Fibroblast of skin of back (primary cell): ENCODE results near the gene FALEC.
A peak's percentile ranks its signal among the peaks of the same experiment; 100 is the strongest.
"Not testable (repeated sequence)": the region's sequence is repeated elsewhere in the genome, so short reads cannot be mapped to it uniquely, and the experiment has no call there.

ENCODE experiments used
- DNase-seq: peaks from one replicate; pipeline ENCODE4 v3.0.0-alpha.2; 2013

Gene FALEC

DNA sequence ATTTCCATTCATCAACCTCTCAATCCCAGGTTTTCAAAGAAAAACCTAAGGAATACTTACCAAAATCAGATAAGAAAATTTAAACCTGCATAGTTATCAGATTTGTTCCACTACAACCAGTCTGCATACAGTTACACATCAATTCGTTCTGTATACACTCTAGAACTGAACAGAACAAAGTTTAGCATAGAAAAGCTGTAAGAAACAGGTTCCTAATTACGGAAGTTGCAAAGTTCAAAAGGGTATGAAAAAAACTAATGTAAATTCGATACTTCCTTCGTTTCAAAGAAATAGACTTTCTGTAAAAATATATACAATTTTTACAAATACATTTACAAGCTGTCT lies 60.8 kb downstream of the FALEC start:
- DNase-seq: no peak

GRCh38 chr1:150576794-150577556 lies 61.4 kb downstream of the FALEC start:
- no peak for DNase-seq

GRCh38 chr1:150577557-150578271 lies 62.2 kb downstream of the FALEC start:
- DNase-seq: no peak

- DNase-seq: peak; percentile 96
Observed at GRCh38 chr1:150578272-150579109, 62.9 kb downstream of the FALEC start.

GRCh38 chr1:150579110-150579944 lies 63.8 kb downstream of the FALEC start, which contains the start of gene MCL1:
Gene MCL1 (minus strand): TSS chr1:150579610. CDS start chr1:150579530, 80 bp downstream.
- DNase-seq: peak; percentile 97

- DNase-seq: no peak
Observed at GRCh38 chr1:150579945-150580642, 64.5 kb downstream of the FALEC start.

- DNase-seq: not testable (repeated sequence)
Observed at GRCh38 chr1:150580966-150581365, 65.4 kb downstream of the FALEC start.

DNA sequence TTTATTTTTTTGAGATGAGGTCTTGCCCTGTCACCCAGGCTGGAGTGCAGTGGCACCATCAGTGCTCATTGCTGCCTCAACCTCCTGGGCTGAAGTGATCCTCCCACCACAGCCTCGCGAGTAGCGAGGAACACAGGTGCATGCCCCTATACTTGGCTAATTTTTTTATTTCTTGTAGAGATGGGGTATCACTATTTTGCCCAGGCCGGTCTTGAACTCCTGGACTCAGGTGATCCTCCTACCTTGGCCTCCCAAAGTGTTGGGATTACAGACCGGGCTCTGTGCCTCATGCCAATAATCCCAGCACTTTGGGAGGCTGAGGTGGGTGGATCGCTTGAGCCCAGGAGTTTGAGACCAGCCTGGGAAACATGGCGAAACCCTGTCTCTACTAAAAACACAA lies 65.9 kb downstream of the FALEC start:
- not testable (repeated sequence) for DNase-seq

- not testable (repeated sequence) for DNase-seq
Observed at GRCh38 chr1:150581962-150582361, 66.4 kb downstream of the FALEC start.

GRCh38 chr1:150582371-150582770 lies 66.8 kb downstream of the FALEC start:
- DNase-seq: peak; percentile 74
